IPS DF 4.7 (cell line): Measurements from ENCODE around the gene ZFP90.

ENCODE experiments used
- DNase-seq: peaks from one replicate; pipeline ENCODE4 v3.0.0-alpha.2; 2013; ENCODE audit warnings: low spot score; ENCODE audit errors: extremely low read depth

The ZFP90 gene

DNA sequence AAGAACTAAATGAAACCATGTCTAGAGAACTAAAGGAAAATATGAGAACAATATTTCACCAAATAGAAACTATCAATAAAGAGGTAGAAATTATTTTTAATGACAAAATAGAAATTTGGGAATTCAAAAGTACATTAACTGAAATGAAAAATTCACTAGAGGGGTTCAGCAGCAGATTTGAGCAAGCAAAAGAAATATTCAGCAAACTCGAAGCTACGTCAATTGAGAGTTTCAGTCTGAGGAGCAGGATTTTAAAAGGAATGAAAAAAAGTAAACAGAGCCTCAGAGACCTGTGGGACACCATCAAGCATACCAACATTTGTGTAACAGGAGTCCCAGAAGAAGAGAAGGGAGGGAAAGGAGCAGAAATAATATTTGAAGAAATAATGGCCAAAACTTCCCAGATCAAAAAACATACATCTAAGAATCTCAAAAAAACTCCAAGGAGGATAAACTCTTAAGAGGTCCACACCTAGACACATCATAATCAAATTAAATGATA lies 38.3 kb downstream of the ZFP90 start:
- no peak for DNase-seq

- no peak for DNase-seq
Measured at GRCh38 chr16:68590201-68590994, 51.3 kb downstream of the ZFP90 start.

DNA sequence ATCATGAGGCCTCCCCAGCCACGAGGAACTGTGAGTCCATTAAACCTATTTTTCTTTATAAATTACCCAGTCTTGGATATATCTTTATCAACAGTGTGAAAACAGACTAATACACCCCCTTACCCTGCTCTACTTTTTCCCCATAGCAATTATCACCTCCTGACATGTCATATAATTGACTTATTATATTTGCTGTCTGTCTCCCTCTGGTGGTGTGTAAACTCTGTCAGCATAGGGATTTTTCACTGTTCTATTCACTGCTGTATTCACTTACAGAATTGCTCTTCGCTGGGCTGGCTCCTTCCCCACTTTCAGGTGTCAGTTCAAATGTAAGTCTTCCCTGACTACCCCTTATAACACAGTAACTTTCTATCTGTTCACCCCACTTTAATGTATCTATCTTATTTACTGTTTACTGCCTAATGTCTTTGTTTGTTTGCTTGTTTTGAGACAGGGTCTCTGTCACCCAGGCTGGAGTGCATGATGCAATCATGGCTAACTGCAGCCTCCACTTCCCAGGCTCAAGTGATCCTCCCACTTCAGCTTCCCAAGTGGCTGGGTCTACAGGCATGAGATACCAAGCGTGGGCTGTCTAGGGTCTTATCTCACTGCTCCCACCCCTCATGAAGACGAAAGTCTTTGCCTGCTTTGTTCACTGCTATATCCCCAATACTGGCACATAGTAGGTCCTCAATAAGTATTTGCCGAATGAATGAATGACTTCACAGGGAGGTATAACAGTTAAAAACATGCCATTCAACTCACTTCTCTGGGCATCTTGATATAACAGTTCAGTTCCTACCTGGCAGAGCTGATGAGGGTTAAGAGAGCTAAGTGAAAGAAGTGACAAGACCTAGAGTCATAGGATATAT lies 53.6 kb downstream of the ZFP90 start:
- DNase-seq = no peak

DNA sequence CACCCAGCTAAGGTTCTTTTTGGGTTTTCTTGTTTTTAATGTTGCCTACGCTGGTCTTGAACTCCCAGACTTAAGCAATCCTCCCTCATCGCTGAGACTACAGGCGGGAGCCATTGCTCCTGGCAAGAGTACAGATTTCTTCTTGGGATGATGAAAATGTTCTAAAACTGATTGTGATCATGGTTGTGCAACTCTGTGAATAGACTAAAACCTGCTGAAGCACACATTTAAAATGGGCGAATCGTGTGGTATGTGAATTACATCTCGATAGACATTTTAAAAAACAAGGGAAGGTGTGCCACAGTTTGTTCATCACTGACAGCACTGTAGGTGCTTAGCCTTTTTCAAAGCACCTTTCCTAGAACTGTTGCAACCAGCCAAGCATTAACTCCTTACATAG lies 57.2 kb downstream of the ZFP90 start:
- DNase-seq = no peak

GRCh38 chr16:68599586-68599985 lies 60.5 kb downstream of the ZFP90 start:
- DNase-seq = no peak

GRCh38 chr16:68605746-68606145 lies 66.7 kb downstream of the ZFP90 start:
- no peak for DNase-seq

- no peak for DNase-seq
Measured at GRCh38 chr16:68607443-68607842, 68.4 kb downstream of the ZFP90 start.

DNA sequence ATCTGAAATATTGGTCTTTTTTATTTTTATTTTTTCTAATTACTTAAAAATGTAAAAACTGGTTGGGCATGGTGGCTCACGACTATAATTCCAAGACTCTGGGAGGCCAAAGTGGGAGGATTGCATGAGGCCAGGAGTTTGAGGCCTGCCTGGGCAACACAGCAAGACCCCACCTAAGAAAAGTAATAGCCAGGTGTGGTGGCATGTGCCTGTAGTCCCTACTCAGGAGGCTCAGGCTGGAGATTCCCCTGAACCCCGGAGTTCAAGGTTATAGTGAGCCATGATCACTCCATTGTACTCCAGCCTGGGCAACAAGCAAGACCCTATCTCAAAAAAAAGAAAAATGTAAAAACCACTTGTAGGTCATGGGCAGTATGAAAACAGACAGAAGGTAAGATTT lies 69.2 kb downstream of the ZFP90 start:
- DNase-seq = no peak

- no peak for DNase-seq
Measured at GRCh38 chr16:68612996-68613395, 73.9 kb downstream of the ZFP90 start.

DNA sequence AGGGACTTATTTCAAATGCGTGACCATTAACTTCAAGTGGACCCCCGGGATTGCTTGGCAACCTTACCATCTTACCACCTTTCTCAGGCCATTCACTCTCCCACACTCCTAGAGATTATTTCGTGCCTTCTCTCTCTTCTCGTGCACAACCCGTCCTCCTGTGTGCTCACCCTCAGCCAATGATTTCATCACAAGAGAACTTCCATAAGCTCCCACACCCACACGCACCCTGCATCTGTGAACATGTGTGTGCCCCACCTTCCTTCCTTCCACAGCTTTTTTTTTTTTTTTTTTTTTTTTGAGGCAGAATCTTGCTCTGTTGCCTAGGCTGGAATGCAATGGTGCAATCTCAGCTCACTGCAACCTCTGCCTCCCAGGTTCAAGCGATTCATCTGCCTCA lies 78.6 kb downstream of the ZFP90 start:
- no peak for DNase-seq
